Non-pigmented ciliary epithelial cell (primary cell): ENCODE results near the gene BACH2.
"Not testable (repeated sequence)": the region's sequence is repeated elsewhere in the genome, so short reads cannot be mapped to it uniquely, and the experiment has no call there.

Experiments used
- DNase-seq: peaks from one replicate; pipeline ENCODE4 v3.0.0-alpha.2; 2010; ENCODE audit warnings: low read depth

The BACH2 gene

DNA sequence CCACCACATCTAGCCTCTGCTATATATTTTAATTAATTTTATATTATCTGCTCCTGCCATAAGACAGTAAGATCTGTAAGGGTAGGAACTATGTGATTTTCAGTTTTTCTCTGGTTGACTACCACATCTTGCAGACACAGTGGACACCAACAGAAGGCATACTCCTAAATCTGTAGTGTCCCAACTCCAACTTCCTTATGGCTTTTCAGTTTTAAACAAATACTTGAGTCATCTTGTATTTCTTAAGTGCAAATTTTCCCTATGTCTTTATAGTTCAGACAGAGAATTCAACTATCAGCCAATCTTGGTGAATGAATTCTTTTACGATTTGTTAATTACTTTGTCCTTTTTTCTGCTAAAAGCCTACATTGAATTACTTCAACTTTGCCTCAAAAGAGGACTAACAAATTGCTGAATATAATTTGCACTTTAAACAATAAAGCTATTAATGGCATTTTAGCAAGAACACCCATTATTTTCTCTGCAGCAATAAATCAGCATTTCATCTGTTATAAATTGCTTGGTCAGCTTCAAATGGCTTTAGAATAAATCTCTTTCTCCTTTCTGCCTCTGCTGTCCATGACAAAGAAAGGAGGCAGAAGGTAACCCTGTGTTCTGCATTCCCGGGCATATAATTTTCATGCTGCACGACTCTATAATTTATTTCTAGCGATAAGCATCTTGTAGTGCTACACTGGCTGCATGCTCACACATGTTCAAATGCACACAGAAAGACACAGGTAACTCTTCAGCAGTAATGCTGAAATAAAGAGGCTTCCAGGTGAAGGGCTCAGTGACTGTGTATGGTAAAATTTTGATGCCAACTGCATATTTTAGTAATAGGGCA is 144.8 kb downstream of the BACH2 start:
- DNase-seq: no peak

- no peak for DNase-seq
Measured at GRCh38 chr6:90149280-90149679, 147.4 kb downstream of the BACH2 start.

DNA sequence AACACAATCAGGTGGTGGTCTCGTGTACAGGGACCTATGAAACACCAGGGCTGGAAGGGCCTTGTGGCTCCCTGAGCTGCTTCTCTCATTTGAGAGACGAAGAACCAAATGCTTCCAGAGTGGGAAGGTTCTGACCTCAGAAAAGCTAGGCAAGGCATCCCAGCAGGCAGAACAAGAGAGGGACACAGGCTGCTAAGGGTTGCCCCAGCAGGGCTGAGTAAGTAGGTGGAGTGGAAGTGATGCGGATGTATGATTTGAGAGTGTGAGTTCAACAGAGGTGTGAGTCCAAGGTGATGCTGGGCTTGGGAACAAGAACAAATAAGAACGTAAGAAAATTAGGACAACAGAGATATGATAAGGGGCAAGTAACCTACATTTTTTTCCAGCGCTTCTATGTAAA is 147.8 kb downstream of the BACH2 start:
- DNase-seq: no peak

GRCh38 chr6:90146921-90147649 is 149.6 kb downstream of the BACH2 start:
- no peak for DNase-seq

- DNase-seq: no peak
Measured at GRCh38 chr6:90146024-90146423, 150.6 kb downstream of the BACH2 start.

DNA sequence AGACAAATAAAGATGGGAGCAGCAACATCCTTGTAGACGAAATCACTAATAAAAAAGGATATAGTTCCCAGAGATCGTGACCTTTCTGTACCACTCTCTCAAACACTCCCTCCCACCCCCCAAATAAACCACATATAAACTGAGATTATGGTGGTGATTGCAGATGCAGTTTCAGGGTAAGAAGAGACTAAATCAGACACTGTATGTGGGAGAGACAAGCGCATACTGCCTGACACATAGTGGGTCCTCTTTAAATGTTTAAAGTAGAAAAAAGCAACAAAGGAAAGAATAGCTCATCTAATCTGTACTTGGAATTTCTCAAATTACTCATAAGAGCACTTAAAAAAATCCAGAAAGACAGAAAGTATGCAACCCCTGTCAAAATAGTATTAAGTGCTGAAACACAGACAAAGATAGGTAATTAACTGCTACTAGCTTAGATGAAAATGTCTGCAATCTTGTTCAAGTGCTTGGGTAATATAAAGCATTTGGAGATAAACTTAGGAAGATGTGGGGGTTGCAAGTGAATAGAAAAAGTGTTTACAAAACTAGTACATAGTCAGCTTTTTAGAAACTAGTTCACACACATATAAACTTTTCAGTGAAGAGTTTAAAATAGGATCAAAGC is 151.6 kb downstream of the BACH2 start:
- DNase-seq: no peak

- DNase-seq: no peak
Measured at GRCh38 chr6:90144396-90144795, 152.2 kb downstream of the BACH2 start.

- DNase-seq: no peak
Measured at GRCh38 chr6:90140683-90141082, 156.0 kb downstream of the BACH2 start.

DNA sequence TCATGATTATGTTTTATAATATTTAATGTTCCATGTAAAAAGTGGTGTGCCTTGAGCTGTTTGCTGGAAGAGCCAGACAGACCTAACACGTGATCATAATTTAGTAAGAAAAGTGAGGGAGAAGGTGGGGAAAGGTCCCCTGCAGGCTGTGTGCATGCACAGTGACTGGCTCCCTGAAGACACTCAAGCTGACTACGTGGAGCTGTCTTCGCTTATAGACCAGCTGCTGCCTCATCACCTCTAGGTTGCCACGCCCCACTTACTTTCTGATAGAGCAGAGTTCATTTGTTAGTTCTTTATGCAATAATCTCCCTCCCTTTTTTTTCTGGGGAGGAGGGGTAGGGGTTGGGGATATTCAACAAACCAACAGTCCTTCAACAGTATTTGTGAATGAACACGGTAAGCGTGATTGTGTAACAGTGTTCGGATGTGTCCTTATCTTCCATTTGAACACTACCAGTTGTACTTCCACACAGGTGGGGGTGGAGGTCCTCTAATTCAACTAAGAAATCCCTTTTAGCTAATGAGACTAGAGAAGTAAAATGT is 157.3 kb downstream of the BACH2 start:
- no peak for DNase-seq

- DNase-seq: no peak
Measured at GRCh38 chr6:90136837-90137568, 159.6 kb downstream of the BACH2 start.

DNA sequence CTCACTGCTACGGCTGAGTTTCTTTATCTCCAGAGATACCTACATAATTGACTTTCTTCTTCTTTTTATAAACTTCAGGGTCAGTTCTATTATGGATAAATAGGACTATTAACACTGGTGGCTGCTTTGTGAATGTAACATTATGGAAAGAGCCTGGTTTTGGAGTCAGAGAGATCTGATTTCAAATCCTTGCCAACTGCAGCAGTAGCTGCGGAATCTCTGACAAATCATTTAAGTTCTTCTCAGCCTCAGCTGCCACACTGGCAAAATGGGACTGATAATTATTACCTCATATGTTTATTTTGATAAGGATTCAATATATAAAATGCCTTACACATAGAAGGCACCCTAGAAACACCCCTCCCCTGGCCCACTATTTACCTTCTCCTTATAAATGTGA is 160.5 kb downstream of the BACH2 start:
- no peak for DNase-seq

GRCh38 chr6:90135667-90136066 is 161.0 kb downstream of the BACH2 start:
- DNase-seq: peak; percentile 63

- not testable (repeated sequence) for DNase-seq
Measured at GRCh38 chr6:90133664-90134063, 163.0 kb downstream of the BACH2 start.

DNA sequence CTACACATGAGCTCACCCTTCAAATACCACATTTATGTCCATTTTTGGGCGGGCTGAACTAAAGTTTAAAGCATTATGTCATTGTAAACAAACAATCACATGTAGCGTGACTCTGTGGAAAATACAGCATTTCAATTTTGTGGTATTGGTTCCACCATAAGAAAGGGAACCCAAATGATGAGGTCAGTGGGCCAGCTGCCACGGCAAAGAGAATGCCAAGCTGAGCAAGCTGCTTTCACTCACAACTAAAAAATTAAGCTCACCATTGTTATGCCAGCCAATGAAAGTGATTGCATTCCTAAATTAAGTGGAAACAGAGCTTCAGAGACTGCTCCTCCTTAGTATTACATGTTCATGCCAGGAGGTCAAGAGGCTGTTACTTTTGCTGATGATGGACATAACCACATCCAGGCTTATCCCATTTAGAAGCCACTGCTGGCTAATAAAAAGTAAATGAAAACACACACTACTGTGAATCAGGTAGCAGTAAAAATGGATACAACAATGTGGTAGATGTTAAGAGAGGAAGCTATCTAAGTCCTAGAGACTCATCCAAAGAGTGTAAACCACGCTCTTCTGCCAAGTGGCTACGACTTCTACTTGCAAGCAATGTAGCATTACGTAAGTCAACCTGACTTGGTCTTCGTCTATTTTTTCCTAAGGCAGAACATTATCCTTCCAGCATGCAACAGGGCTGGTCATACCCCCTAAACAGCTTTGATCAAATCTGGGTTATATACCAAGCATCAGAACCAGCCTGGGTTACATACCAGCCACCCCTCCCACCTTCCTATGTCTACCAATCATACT is 164.8 kb downstream of the BACH2 start:
- no peak for DNase-seq

DNA sequence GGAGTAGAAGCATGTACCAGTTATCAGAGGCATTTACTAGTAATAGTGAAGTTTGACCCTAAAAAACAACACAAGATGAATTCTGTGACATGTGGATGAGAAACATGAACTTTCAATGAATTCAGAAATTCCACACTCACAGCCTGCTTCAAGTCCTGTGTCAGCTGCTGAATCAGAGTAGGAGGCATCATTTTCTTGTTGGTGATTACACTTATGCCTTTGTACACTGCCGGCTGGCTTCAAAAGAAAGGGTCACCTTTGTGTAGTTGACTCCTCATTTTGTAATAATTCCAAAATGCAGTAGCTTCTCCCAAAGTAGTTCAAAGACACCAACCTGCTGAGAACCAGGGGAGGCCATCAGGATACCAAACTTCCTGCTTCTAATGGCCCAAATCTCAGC is 165.5 kb downstream of the BACH2 start:
- no peak for DNase-seq

GRCh38 chr6:90128687-90129086 is 168.0 kb downstream of the BACH2 start:
- DNase-seq: not testable (repeated sequence)

- DNase-seq: no peak
Measured at GRCh38 chr6:90127595-90127994, 169.0 kb downstream of the BACH2 start.

GRCh38 chr6:90126839-90127238 is 169.8 kb downstream of the BACH2 start:
- no peak for DNase-seq

GRCh38 chr6:90126181-90126580 is 170.5 kb downstream of the BACH2 start:
- DNase-seq: no peak

DNA sequence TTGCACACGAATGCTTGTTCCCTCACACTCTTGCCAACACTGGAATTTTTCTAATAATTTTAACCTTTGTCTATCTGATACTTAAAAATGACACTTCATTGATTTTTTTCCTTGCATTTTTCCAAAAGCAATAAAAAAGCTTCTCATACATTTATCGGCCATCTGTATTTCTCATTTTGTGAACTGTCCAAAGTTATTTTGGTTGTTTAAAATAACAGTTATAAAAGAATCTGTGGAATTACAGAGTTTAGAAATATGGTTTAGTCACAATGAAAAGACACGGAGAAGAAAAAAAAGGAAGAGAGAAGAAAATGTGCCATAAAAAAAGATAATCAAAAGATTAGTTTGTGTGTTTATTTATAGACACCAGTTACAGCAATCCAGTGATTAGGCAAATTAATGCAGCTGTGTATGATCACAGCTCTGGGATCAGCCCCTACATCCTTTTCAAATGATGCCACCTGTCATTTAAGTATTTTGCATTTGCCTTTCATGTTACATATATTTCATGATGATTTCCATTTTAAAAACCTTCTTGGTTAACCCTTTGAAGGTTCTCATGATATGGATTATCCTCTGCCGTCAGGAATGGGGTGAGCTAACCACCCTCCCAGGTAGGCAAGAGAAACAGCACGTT is 171.7 kb downstream of the BACH2 start:
- DNase-seq: no peak

- DNase-seq: no peak
Measured at GRCh38 chr6:90123831-90124230, 172.8 kb downstream of the BACH2 start.
